ENCODE data around the gene XRRA1. TPM values are rescaled to one million over a fixed set of nuclear protein-coding genes. Genes with fewer than 3 reads are reported as not detected.
A peak's percentile ranks its signal among the peaks of the same experiment; 100 is the strongest.

The XRRA1 gene
- total and polyA plus RNA-seq, 12 donors = 3.1 to 50.2 (median 12.2) TPM

DNA sequence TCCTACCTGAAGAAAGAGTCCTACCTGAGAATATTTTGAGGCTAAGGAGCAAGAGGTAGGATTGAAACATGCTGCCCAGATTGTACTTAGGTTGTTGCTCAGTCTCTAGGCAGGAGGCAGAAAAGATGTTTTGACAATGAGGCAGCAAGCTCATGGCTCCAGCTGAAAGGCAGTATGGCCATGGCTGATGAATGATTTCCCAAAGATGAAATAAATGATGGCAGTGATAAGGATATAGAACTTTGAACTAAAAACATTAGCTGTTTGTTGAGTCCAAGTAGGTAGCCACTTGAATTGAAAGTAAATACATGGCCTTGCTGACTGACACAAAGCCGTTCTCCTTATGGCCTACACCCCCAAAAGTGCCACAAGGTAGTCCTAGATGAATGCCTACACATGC is 33.0 kb upstream of the XRRA1 start:
- WGBS, 4 donors = 78 to 100% (median 100%) methylated on average over 1 of the region's 1 CpG
- TF ChIP-seq CTCF (IDR thresholded peaks at IDR 0.05) (no peak), POLR2A (IDR thresholded peaks at IDR 0.05) (no peak)
- Histone ChIP-seq H3K4me3 (no peak overlapping the region), H3K27me3 (no peaks in the 10 kb centered on the region), H3K4me1 (replicated peaks in 1 of 2) (peaks cover 0 to 4% of the 10 kb centered on the region in 2 donors), H3K36me3 (replicated peaks in 1 of 2) (peaks cover 0 to 5% of the 10 kb centered on the region in 2 donors), H3K9me3 (replicated peaks in 1 of 3) (no peaks in the 10 kb centered on the region), H3K27ac (no peak overlapping the region)
- intact Hi-C loops (cut with DNase I) = no loop called here
- no peak for DNase-seq

DNA sequence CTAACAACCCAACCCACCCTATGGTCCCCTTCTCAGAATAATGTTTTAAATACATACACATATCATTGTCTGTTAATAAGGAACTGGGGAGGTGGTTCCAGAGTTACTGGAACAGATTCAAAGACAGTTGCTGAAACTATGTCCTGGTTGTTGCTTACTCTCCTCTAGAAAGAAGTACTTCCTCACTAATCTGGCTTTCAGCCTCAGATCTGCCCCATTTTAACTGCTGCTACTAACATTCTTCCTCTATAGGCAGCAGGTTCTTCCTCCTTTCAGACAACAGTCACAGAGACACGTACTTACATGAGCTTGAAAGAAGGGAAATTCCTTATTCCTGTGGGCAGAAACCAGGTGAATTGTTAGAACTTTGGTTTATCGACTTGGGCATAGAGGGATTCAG is 31.7 kb upstream of the XRRA1 start:
- H3K36me3 ChIP-seq (replicated peaks in 1 of 2) = peaks cover 0 to 11% of the 10 kb centered on the region in 2 donors
- H3K27me3 ChIP-seq = no peaks in the 10 kb centered on the region
- TF ChIP-seq CTCF (IDR thresholded peaks at IDR 0.05) (no peak), POLR2A (IDR thresholded peaks at IDR 0.05) (no peak)
- no peak for DNase-seq
- no peak overlapping the region for H3K4me3 ChIP-seq
- H3K9me3 ChIP-seq (replicated peaks in 1 of 3) = no peaks in the 10 kb centered on the region
- peaks cover 0 to 4% of the 10 kb centered on the region in 2 donors for H3K4me1 ChIP-seq (replicated peaks in 1 of 2)
- H3K27ac ChIP-seq = no peak overlapping the region
- 80 to 96% (median 89%) methylated on average over 2 of the region's 2 CpGs for WGBS, 4 donors
- intact Hi-C loops (cut with DNase I) = no loop called here

- peaks cover 0 to 4% of the 10 kb centered on the region in 2 donors for H3K4me1 ChIP-seq (replicated peaks in 1 of 2)
- WGBS, 4 donors = 79 to 93% (median 86%) methylated on average over 4 of the region's 4 CpGs
- peak in 1 of 7 donors; percentile 36 for DNase-seq
Measured at GRCh38 chr11:74978041-74978440, 29.1 kb upstream of the XRRA1 start.

GRCh38 chr11:74971424-74971823 is 22.5 kb upstream of the XRRA1 start:
- Histone ChIP-seq H3K9me3 (replicated peaks in 1 of 3) (no peaks in the 10 kb centered on the region), H3K36me3 (replicated peaks in 1 of 2) (peaks cover 0 to 25% of the 10 kb centered on the region in 2 donors), H3K27me3 (no peaks in the 10 kb centered on the region), H3K4me1 (replicated peaks in 1 of 2) (no peaks in the 10 kb centered on the region), H3K27ac (no peak overlapping the region), H3K4me3 (no peak overlapping the region)
- intact Hi-C loops (cut with DNase I) = no loop called here
- DNase-seq = no peak
- whole genome bisulfite sequencing, 4 donors = 80 to 87% (median 84%) methylated on average over 6 of the region's 6 CpGs
- TF ChIP-seq CTCF (IDR thresholded peaks at IDR 0.05) = no peak
- TF ChIP-seq POLR2A (IDR thresholded peaks at IDR 0.05) = no peak

More at GRCh38 chr11:74978041-74978440, 29.1 kb upstream of the XRRA1 start:
- TF ChIP-seq CTCF (IDR thresholded peaks at IDR 0.05) (no peak), POLR2A (IDR thresholded peaks at IDR 0.05) (no peak)
- no peaks in the 10 kb centered on the region for H3K27me3 ChIP-seq
- intact Hi-C loops (cut with DNase I) = no loop called here
- no peak overlapping the region for H3K4me3 ChIP-seq
- H3K27ac ChIP-seq = no peak overlapping the region
- H3K9me3 ChIP-seq (replicated peaks in 1 of 3) = no peaks in the 10 kb centered on the region
- H3K36me3 ChIP-seq (replicated peaks in 1 of 2) = peaks cover 0 to 17% of the 10 kb centered on the region in 2 donors
